Colon (tissue), 2 donors: ENCODE data around the gene SCN4A.

Experiments used
- FAIRE-seq: peaks from 2 replicates; lab custom pipeline; 2012; peaks lifted over from hg19 to GRCh38; lab: Jason Lieb, UNC
- donor health status: control.
- donor health status: control.

The SCN4A gene

DNA sequence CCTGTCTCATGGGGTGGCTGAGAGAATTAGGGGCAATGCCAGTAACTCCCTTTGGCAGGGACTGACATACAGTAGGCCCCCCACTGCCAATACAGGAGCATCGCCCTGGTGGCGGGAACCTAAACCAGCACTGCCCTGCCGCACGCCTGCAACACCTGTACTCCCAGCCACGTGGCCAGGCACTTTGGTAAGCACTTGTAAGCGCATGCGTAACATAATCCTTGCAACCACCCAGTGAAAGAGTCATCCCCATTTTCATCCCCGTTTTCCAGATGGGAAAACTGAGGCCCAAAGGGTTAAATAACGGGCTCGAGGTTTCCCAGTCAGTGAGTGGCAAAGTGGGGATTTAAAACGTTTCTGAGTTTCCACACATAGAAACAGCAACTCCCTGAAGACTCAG is 17.5 kb downstream of the SCN4A start:
- FAIRE-seq = no peak

GRCh38 chr17:63954402-63955063 is 18.2 kb downstream of the SCN4A start:
- no peak for FAIRE-seq

- no peak for FAIRE-seq
Measured at GRCh38 chr17:63950940-63951907, 21.5 kb downstream of the SCN4A start.

GRCh38 chr17:63949576-63950250 is 23.0 kb downstream of the SCN4A start:
- FAIRE-seq = no peak

GRCh38 chr17:63948521-63948920 is 24.2 kb downstream of the SCN4A start:
- FAIRE-seq = no peak

- no peak for FAIRE-seq
Measured at GRCh38 chr17:63947711-63948330, 24.9 kb downstream of the SCN4A start.

DNA sequence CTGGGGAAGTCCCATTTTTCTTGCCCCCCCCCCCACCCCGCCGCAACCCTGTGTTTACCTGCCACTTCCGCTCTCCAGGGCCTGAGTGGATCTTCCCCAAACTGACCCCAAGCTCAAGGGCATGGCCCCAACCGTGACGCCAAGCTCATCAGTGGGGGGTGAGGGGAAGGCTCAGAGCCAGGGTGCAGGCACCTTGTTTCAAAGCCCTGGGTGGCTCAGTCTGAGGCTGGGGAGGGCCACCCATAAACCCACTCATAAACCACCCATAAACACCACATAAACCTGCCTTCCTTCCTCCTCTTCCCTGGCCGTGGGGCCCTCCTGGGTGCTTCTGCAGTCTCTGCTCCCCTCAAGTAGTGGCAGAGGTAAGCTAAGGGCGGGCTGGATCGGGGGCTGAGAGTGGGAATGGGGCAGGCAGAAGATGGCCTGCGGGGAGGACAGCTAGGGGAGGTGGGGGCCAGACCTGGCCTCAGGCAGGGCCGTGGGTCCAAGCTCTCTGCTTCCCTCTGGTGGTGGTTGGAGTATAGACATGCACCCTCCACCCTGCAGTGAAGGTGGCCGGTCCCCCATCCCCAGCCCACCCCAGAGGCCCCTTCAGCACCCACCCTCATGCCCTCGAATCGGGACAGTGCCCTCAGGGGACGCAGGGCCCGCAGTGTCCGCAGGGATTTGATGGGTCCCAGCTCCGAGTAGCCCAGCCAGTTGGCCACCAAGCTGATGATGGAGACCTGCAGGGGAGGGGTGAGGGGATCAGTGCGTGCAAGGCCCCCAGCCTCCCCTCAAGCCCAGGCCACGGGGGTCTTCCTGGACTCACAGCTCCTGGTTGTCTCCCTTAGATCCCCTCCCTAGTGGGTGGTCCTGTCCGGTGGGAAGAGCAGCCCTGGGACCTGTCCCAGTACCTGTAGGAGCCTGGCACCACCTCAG is 26.0 kb downstream of the SCN4A start:
- no peak for FAIRE-seq

DNA sequence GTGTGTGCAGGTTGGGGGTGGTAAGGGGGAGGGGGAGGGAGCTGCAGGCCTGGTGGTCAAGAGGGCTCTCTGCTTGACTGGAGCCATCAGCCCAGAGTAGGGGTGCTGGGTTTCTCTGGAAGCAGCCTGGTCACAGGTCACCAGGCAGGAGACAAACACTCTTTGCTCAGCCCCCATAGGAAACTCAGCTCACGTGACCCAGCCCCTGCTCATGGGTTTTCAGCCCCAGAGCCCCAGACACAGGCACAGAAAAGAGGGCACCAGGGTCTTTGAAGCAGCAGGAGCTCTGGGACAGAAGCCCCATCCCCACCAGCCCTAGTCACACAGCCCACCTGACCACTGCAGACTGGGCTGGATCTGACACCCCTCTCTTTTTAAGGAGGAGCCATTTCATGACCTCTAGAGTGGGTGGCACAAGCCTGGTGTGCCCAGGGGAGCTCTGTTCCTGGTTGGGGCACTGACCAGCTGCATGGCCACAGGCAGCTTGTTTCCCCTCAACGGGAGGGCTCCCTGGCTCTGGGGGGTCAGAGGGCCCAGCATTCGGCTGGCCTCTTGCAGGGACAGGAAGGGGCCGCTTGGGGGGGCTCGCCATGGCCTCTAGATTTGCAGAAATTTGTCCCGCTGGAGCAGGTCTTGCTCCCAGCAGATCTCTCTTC is 26.8 kb downstream of the SCN4A start:
- FAIRE-seq = no peak

- no peak for FAIRE-seq
Measured at GRCh38 chr17:63944736-63945499, 27.8 kb downstream of the SCN4A start.

DNA sequence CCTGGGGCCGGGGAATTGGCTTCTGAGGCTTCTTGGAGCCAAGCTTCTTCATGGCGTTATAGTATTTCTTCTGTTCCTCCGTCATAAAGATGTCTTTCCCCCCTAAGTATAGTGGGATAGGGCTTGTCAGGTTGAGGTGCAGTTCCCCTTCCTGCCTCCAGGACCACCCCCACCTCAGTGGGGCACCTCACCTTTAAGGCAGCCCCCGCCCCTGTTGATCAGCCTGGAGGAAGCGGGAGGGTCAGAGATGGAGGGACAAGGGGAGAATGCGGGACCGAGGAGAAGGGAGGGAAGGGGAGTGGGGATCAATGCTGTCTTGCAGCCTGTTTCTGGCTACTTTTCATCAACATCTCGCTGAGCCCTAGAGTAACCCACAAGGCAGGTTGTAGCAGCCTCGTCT is 29.0 kb downstream of the SCN4A start:
- FAIRE-seq = no peak

DNA sequence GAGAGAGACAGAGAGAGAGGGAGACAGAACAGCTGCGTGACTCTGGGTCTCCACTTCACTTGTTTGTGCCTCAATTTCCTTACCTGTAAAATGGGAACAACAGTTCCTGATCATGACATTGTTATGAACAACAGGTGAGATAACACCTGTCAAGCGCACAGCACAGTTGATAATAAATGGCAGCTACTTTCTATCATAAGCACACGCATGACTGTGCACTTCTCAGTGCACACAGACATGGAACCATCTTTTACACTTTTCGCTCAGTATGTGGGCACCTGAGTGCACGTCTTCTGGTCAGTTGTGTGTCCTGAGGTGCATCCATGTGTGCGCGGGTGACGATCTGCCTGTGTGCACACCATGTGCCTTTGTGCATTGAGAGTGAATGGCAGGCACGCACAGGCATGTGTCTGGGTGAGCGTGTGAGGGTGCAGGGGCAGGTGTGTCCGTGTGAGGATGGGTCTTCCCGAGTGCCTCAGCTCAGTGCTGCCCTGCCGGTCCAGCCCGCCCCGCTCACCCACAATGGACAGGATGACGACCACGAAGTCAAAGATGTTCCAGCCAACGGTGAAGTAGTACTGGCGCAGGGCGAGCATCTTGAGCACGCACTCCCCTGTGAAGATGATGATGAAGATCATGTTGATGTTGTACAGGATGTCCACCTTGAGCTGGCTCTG is 30.3 kb downstream of the SCN4A start:
- no peak for FAIRE-seq

DNA sequence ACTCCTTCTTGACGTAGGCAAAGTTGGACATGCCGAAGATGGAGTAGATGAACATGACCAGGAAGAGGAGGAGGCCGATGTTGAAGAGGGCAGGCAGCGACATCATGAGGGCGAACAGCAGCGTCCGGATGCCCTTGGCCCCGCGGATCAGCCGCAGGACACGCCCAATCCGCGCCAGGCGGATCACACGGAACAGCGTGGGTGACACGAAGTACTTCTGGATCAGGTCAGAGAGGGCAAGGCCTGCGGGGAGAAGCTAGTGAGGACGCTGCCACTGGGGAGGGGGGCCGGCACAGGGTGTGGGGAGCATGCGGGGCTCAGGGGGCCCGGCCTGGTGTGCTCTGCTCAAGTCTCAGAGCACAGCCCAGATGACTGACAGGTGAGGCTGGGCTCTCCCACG is 31.0 kb downstream of the SCN4A start:
- no peak for FAIRE-seq

DNA sequence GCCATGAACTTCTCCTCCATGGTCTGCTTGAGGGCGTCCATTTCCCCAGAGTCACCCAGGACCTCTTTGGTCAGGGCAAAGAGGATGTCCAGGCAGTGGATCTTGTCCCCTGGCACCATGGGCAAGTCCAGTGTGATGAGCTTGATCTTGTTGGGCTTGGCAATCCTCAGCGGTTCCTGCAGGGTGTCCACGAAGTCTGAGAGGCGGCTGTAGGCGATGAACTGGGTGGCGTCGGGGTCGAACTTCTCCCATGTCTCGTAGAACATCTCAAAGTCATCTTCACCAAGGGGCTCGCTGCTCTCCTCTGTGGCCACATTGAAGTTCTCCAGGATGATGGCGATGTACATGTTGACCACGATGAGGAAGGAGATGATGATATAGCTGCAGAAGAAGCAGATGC is 31.6 kb downstream of the SCN4A start:
- no peak for FAIRE-seq

DNA sequence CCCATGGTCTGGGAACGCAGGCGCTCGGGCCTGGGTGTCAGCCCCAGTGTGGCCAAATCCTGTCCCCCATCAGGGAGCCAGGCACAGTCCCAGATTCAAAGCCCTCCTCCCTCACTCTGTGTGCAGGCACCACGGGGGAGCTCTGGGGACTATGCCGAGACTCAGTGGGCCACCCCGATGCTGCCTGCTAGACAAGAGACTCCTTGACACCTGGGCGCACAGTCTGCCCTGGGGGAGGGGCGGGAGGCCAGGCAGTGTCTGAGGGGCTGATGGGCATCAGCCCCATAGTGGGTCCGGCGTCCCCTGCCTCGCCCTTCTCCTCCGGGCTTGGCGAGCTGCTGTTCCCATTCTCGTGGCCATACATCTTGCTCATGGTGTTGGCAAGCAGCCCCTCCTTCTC is 32.1 kb downstream of the SCN4A start:
- no peak for FAIRE-seq

GRCh38 chr17:63939884-63940283 is 32.8 kb downstream of the SCN4A start:
- FAIRE-seq = no peak

GRCh38 chr17:63939401-63939800 is 33.3 kb downstream of the SCN4A start:
- FAIRE-seq = no peak

DNA sequence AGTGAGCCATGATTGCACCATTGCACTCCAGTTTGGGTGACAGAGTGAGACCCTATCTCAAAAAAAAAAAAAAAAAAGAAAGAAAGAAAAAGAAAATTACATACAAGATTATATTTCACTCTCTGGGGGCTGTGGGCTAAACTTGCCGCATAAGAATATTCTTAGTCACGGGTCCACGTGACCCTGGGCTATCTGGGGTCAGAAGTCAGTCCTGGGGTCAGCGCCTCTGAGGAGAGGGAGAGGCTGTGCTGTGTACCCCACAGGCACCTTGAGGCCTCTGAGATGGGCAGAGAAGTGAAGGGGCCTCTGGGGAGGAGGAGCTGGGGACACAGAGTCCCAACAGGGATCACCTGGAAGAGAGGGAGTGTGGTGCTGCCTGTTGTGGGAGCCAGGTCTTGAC is 34.8 kb downstream of the SCN4A start:
- no peak for FAIRE-seq

- no peak for FAIRE-seq
Measured at GRCh38 chr17:63937319-63937718, 35.4 kb downstream of the SCN4A start.
